Skin of body (tissue), 2 donors: ENCODE data around the gene SPPL2A. TPM values are rescaled to one million over a fixed set of nuclear protein-coding genes. Genes with fewer than 3 reads are reported as not detected.
A peak's percentile ranks its signal among the peaks of the same experiment; 100 is the strongest.
"Not testable (repeated sequence)": the region's sequence is repeated elsewhere in the genome, so short reads cannot be mapped to it uniquely, and the experiment has no call there.

Experiments used
- DNase-seq: peaks from one replicate; lab custom pipeline; 2025; lab: John Stamatoyannopoulos, UW
- total RNA-seq: library from RNA; depleted of rRNA; stranded (reverse); fragments of >200 nt; gene quantifications from one replicate; pipeline ENCODE4 v1.2.3, GENCODE V29; 2014

Gene SPPL2A
- total RNA-seq, 1 donor from 2014 or later, result 40.7 TPM

DNA sequence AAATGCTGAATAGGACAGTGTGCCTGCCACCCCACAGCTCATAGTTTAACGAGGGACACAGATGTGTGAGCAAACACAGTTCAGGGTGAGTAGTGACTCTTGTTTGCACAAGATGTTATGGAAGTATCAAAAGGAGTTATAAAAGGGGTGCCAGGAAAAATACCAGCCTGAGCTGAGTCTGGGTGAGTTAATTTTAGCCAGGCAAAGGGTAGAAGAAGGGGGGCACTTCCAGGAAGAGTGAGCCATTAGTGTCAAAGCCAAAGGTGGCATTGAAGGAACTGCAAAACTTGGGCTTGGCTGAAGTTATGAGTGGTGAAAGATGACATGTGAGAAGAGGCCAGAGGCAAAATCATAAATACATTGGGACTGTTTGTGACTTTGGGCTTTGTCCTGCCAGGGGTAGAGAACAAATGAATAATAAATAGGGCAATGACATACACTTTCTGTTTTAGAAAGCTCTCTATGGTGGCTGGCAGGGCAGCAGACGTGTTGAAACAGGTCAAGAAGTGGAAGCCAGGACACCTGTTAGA, 1.9 kb upstream of the SPPL2A start:
- no peak for DNase-seq

DNA sequence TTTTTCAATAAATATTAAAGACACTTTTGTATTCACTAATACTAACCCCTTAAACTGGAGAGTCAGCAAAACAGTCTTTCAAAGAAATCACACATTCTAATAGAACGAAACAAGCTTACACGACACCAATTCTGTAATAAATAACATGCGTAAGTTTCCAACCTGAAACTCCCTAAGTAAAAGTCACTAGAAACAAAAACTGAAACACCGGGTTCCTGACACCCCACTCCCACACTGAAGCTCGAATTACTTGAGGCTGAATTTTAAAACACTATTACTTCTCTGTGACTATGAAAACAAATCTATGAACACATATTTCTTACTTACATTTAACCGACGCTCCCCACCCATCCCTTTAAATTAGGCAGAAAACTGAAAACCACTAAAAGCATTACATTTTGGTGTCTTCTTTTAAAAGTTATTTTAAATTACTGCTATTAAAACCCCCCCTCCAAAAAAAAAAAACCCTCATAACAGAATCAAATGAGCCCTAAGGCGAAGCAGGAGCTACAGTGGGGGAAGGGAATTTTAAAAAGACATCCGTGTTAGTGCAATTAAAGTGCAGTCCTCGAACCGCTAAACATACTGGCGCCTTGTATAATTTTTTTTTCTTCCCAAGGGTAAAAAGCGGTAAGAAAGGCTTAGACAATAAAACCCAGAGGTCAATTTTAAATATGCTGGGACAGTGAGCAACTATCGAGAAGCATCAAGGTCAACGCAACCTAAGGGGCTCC, 878 bp downstream of the SPPL2A start:
- peak; percentile 70 for DNase-seq

DNA sequence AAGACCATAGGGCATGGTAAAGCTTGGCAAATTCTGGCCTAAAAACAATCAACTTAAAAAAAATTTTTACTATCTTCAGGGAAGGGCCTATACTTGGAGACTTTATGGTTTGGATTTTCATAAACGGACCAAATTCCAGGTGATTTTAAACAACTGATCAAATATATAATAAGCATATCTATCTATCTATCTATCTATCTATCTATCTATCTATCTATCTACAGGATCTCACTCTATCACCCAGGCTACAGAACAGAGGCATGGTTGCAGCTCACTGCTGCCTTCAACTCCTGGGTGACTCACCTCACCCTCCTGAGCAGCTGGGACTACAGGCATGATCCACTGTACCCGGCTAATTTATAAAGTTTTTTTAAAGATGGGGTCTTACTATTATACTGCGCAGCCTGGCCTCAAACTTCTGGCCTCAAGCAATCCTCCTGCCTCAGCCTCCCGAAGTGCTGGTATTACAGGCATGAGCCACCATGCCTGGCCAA, 6.7 kb downstream of the SPPL2A start:
- DNase-seq, result no peak

DNA sequence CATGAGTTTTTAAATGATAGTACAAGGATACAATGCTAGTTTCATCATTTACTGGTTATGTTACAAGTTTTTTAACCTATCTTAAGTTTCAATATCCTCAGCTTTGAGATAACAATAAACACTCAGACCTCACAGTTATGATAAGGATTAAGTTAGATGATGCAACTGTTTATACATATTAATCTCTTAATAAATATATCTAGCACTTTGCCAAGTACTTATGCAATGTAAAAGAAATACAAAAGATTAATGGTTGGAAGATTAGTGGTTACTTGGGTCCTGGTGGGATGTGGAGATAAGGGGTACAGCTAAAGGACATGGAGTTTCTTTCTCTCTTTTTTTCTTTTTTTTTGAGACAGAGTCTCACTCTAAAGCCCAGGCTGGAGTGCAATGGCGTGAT, 12.0 kb downstream of the SPPL2A start:
- no peak for DNase-seq

DNA sequence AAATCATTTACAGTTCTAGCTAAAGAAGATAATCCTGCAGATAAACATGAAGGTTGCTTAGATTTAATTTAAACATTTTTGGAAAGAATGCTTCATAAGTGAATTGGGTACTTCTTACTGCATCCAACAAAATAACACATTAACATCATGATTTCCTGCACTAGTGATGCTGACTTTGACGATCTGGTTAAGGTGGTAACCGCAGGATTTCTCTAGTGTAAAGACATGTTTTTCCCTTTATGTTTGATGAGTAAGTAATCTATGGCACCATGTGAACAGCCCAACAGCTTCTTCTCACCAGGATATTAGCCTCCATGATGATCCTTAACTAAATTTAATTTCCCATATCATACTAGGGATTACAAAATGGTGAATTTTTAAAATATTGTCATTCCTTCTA, 14.1 kb downstream of the SPPL2A start:
- no peak for DNase-seq

DNA sequence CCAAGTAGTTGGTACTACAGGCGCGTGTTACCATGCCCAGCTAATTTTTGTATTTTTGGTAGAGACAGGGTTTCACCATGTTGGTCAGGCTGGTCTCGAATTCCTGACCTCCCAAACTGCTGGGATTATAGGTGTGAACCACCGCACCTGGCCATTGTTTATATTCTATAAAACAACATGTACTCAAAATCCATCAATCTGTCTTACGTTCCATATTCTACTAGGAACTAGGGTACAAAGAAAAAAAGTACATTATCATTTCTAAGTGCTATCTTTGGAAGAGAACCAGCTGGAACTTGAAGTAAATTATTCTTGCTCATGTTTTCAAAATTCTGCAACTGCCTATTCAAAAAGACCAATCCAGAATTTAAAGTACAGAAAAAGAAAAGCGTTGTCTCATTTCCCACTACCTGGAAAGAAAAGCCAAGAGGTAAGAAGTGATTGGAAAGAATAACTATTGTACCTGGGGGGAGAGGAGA, 15.2 kb downstream of the SPPL2A start:
- no peak for DNase-seq

DNA sequence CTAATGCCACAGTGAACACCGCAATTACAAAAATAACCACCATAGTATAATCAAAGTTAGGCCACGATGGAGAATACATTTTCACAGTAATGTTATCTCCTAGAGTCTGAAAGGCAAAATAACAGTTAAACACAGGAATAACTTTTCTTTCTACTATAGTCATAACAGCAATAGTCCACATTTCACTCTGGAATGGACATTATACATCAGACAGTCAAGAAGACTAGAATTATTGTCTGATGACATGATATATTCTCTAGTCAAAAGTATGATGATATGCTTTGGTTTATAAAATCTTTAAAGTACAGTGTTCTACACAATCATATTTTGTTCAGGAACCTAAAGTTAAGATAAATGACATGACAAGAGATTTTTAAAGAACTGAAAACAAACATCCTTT, 18.0 kb downstream of the SPPL2A start:
- no peak for DNase-seq

DNA sequence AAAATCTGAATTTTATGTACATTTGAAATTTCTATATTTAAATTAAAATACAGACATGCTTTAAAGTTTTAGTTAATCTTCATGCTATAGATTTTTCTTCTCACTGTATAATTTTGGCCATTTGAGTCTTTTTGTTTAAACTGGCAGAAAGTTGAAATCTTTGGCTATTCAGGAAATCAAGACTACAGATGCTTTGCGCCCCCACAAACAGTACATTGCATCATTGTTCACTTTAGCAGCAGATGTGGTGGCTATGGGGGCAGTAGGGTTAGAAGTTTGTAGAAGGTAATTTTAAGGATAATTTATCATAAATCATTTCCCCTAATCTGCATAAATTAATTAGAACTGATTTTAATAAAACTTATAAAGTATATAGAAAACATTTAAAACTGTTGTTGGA, 20.9 kb downstream of the SPPL2A start:
- no peak for DNase-seq

DNA sequence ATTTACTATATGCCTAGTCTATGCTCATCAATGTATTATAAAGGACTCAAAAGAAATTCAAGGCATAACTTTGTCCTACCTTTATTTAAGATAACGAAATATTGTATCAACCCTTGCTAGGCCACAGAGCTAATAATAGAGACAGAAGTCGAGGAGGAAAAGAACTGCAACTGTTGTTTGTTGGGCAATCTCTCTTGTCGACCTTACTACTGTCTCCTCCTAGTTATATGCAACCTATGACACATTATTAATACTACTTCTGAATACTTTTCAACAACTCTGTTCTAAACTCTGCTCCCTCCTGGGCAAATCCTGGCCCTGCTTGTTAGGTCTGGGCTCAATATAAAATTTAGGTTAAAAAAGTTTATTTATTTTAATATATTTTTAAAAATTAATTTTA, 24.6 kb downstream of the SPPL2A start:
- DNase-seq, result no peak

DNA sequence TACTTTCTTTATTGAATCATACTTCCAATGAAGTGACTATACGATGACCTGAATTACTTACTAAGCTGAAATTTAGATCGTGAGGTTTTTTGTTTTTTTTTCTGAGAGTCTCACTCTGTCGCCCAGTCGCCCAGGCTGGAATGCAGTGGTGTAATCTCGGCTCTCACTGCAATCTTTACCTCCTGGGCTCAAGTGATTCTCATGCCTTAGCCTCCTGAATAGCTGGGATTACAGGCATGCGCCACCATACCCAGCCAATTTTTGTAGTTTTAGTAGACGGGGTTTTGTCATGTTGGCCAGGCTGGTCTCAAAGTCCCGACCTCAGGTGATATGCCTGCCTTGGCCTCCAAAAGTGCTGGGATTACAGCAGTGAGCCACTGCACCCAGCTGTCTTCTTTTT, 28.7 kb downstream of the SPPL2A start:
- no peak for DNase-seq

DNA sequence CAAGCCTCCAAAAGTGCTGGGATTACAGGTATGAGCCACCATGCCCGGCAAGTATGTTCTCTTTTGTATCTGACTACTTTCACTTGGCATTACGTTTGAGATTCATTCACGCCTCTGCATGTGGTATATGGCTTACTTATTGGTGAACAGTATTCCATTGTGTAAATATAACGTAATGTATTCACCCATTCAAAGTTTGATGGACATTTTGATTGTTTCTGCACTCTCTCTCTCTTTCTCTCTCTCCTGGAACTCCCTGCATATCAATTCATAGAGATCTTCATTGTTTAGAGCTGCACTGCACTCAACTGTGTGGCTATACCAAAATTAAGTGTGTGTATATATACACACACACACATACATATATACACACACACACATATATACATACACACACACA, 30.4 kb downstream of the SPPL2A start:
- DNase-seq, result no peak

DNA sequence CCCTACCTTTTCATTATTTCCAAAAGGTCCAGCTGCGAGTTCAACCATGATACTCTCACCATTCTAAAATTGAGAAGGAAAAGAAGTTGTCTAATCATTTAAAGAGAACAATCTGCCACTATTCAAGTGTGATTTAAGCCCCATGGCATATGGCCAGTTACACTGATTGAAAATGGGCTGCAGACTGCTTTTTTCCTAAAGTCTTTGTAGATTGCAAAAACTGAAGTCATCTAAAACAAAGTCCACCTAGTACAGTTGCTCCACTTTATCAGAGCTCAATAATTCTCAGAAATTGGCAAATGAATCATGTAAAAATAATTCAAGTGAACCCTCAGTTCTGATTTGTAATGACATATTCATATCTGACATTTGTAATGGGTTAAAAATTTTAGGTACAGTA, 39.2 kb downstream of the SPPL2A start:
- DNase-seq, result no peak

DNA sequence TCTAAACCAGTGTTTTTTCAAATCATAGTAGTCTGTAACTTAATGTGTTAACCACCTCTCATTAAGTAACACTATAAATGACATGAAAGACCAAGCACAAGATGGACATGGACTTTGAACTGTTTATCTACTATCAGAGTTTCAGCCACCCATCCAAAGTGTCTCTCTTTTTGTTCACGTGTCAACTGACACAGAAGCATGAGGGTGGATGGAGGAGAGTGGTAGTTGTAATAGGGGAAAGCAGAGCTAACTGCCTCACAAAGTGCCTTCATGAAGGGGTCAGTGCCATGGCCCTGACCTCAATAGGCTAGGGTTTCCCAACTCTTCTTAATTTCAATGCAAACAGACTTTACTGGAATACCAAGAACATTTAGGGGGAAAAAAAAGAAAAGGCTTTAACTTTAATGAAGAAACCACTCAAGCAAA, 46.8 kb downstream of the SPPL2A start:
- no peak for DNase-seq

DNA sequence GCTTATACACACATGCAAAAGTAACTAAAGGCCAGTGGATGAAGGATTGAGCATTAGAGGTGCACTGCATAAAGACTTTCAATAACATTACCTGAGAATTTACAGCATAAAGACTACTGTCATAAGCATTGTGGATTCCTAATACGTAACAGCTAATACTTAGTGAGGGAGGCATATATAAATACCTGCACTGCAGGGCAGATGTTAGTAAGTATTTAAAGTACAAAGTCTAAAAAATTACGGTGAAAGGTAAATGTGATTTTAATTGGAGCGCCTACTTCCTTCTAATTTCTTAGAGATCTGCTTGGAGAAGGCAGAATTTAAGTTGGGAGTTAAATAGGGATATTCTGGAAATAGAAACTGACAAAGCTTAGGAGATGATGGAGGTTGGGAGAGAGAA, 53.5 kb downstream of the SPPL2A start:
- no peak for DNase-seq

DNA sequence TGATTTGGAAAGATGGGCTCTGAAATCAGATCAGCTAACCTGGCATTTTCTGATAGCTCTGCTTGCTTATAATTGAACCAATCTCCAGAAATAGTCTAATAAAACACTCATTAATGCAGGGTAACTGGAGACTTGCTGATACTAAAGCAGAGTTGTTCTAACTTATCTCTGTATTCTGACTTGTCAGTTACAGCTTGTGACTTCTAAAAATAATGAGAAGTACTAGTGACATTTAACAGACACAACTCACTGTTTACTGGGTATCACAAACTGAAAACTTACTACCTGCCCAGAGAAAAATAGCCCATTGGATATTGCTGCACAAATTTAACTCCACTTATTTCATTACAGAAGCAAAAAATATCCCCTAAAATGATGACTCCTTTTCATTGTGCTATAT, 54.9 kb downstream of the SPPL2A start:
- DNase-seq, result no peak

DNA sequence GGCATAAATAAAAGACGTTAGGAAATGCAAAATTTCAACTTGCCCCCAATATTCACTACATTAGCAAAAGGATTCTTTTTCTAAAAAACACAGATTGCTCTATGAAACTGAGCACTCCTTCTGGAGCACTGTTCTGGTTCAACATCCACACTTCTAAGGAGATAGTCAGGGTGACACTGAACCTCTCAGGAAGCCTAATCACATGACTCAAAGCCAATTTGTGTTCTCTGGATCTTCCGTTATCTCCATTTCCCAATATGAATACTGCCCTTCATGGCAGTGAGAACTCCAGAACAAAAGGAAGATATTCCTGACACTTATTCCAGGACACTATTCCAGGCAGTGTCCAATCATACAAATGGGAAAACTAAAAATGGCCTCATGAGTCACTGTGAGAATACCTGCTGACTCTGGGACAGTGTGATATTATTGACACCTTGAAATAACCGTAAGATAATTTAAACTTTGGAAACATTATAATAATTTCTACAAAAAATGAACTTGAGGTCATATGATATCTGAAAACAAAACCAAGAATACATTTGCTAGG, 57.6 kb downstream of the SPPL2A start:
- DNase-seq, result no peak

DNA sequence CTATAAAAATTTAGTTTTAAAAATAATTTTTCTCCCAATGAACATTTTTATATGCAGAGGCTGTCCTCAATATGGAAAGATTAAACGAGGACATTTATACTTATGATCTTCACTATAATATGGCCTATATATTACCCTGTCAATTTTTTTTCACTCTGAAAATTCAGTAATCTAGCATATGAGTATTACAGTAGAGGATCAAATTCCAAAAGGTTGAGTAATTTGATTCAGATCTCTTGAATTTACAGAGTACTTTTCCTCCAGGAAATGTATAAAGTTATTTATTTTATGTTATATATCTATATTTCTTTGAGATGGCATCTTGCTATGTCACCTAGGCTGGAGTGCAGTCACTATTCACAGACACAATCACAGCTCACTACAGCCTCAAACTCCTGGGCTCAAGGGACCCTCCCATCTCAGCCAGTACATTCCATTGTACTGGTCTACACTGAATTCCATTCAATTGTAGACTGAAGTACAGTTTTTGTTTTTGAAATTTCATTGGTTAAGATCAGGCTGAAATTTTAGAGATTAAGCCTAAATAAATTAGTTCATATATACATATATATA, 62.7 kb downstream of the SPPL2A start:
- DNase-seq, result no peak

DNA sequence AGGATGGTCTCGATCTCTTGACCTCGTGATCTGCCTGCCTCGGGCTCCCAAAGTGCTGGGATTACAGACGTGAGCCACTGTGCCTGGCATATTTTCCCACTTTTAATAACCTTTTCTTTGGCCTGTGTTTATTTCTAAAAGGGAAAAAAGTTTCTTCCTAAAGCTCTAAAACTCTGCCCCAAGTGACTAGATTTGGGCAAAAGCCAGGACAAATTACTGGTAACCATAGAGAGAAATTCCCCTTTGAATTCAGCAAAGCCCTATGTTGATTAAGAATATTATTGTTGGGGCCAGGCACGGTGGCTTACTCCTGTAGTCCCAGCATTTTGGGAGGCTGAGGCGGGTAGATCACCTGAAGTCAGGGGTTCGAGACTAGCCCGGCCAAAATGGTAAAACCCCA, 67.4 kb downstream of the SPPL2A start:
- no peak for DNase-seq

DNA sequence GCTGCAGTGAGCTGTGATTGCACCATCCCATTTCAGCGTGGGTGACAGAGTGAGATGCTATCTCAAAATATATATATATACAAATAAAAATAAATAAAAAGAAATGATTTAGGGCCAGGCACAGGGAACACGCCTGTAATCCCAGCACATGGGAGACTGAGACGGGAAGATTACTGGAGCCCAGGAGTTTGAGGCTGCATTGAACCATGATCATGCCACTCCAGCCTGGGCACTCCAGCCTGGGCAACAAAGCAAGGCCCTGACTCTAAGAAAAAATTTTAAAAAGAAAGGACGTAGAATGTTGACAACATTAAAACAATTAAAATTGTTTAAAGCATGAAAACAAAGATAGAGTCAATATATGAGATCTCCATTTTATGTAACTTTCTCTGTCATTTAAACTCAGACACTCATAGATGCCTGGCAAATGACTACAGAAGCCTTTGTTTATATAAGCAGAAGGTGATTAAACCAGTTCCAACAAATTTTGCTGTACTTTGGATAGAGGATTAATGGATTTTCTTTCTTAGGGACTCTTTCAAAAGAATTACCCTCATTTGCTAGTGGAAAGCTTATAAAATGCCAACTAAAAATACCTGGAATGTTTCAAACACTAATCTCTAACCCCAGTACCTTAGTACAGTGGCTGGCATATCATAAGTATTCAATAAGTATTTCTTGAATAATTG, 68.3 kb downstream of the SPPL2A start:
- no peak for DNase-seq

DNA sequence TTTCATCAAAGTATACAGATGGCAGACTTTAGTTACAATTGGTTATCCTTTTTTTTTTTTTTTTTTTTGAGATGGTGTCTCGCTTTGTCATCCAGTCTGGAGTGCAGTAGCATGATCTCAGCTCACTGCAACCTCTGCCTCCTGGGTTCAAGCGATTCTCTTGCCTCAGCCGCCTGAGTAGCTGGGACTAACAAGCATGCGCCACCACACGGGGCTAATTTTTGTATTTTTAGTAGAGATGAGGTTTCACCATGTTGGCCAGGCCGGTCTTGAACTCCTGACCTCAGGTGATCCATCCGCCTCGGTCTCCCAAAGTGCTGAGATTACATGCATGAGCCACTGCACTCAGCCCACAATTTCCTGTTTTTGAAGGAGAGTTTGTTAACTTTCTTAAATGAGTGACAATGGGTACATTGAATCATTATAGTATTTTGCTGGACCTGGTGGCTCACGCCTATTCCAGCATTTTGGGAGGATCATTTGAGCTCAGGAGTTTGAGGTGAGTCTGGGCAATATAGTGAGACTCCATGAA, 70.8 kb downstream of the SPPL2A start:
- DNase-seq, result not testable (repeated sequence)

DNA sequence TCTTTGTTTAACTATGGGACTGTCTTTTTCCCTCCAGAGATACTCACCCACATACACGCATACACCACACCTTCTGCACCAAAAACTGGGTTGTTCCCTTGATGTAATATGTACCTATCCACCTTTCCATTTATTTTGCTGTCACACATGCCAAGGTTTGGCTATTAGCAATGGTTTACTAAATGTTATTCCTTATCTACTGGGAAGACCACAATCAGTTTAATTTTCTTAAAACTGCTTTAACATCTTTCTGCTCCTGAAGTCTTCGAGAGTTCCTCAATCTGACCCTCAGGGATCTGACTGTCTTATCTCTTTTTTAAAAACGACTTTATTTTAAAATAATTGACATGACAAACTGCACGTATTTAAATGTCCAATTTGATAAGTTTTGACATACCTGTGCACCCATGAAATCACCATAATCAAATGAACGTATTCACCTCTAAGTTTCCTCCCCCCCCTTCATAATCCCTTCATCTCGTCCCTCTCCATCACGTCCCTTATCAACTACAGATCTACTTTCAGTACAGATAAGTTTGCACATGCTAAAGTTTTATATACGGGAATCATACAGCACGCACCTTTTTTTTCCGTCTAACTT, 78.1 kb downstream of the SPPL2A start:
- no peak for DNase-seq
